NCI-H774 (cell line): ENCODE measurements around the gene CTBP1.
A peak's percentile ranks its signal among the peaks of the same experiment; 100 is the strongest.
"Not testable (repeated sequence)": the region's sequence is repeated elsewhere in the genome, so short reads cannot be mapped to it uniquely, and the experiment has no call there.

Source experiments
- DNase-seq: peaks from one replicate; lab custom pipeline; 2025; lab: John Stamatoyannopoulos, UW

The CTBP1 gene

GRCh38 chr4:1248245-1249147 is at the start of gene CTBP1:
Gene CTBP1 (minus strand): TSS chr4:1249130. CDS start chr4:1241331, 7,799 bp downstream.
- peak; percentile 84 for DNase-seq

GRCh38 chr4:1298461-1298860 is 49.5 kb upstream of the CTBP1 start:
- no peak for DNase-seq

DNA sequence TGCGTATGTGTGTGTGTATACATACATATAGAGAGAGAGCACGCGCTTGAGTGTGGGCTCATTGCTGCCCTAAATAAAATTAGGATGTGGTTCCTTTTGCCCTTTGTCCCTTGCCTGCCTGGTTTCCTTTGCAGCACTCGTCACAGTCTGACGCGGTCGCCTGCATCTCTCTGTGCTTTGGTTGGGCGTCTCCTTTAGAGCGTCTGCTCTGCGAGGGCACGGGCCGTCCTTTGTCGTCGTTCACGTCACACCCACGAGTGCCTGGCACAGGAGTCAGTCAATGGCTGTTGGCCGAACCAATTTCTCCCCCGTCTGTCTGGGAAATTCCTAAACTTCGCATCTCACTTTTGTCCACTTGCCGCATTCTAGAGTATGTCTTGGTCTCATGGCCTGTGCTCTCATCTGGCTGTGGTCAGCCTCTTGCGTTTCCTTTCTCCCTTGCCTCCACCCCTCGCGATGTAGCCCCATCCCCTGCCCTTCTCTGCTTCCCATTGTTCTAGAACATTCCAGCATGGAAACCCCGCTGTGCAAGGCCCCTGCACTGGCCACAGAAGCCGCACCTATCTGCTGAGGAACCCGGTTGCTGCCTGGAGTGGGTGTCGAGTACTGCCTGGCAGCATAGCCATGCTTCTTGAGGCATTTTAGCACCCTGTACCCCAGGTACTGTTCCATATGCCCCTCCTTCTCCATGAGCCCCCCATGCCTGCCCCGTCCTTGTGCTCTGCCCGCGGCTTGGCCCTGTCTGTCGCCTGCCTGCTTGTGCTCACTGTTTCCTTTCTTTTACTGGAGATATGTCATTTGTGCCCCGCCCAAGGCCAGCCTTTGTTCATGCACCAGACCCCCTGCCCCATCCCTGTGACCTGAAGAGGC is 48.8 kb upstream of the CTBP1 start:
- no peak for DNase-seq

DNA sequence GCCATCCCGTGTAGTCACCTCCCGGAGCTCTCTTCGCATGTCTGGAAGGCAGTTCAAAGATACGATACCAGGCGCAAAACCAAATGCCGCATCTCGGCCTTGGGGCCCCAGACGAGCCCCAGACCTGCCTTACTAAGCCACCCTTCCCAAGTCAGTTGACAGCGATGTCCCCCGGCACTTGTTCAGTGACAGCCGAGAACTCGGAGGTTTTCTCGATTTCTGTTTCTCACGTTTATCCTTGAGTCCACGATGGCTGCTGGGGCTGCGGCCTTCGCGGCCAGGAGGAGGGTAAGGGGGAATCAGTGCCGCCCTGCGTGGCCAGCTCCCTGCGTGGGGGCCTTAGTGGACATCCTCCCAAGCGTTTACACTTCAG is 48.1 kb upstream of the CTBP1 start:
- DNase-seq = no peak

GRCh38 chr4:1296324-1297022 is 47.5 kb upstream of the CTBP1 start:
- DNase-seq = no peak

DNA sequence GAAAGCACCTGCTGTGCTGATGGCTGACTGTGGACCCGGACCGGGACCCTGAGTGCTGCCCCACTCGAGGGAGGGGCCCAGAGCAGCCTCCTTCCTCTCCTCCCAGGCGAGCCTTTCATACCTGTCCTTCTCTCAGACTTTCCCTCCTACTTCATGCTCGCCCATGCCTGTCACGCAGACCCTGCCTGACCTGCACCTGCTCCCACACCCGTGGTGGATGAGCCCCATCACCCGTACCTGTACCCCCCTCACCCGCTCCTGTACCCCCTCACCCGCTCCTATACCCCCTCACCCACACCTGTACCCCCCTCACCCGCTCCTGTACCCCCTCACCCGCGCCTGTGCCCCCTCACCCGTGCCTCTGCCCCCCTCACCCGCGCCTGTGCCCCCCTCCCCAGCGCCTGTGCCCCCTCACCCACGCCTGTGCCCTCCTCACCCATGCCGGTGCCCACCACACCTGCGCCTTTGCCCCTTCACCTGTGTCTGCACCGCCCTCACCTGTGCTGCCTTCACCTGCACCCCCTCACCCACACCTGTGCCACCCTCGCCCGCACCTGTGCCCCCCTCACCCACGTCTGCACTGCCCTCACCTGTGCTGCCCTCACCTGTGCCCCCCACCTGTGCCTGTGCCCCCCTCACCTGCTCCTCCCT is 46.6 kb upstream of the CTBP1 start:
- no peak for DNase-seq

DNA sequence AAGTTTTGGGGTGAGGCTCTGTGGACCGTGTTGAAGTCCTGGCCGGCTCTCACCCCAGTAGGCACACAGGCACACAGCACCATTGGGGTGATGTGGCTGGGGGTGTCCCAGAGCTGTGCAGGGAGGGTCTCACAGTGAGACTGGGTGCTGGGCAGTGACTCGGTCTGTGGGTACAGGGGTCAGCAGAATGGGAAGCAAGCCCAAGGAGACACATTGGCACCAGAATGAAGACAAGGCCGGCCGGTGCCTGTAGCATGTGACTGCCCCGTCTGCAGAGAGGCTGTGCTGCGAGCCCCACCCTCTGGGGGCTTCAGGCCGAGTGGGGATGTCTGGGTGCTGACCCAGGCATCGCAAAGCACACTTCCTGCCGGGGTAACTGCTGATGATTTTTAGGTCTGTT is 46.0 kb upstream of the CTBP1 start:
- DNase-seq = no peak

DNA sequence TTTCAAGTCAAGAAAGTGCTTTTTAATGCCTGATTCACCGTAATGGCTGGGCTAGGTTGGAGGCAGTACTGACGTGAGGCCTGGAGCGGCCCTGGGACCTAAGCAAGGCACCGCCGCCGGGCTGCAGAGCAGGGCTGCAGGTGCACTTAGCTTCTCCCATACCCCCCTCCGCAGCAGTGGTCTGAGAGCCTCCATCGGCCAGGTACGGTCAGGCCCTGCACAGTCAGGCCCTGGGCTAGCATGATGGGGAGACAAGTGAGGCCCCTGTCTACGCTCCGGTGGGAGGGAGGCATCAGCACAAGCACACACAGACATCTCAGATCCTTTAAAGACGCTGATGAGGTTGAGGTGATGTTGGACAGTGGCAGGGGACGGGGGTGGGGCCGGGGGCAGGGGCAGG is 45.5 kb upstream of the CTBP1 start:
- DNase-seq = no peak

- no peak for DNase-seq
These were observed 45.1 kb upstream of the CTBP1 start for GRCh38 chr4:1293991-1294390.

DNA sequence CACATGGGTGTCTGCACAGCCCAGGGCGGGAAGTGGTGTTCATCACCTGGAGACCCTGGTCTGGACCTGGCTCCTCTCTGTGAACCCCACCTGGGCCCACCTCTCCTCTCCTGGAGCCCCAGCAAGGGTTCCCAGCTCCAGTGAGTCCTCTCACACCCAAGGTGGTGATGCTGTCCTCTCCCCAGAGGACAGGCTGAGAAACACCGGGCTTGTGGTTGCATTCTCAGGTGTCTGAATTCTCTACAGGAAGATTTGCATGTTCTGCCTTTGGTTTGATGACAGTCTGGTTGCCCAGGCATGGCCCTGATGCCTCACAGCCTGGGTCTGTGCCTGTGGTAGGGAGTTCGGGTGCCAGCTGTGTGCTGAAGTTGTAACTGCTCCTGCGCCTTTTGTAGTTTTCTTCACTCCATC is 44.6 kb upstream of the CTBP1 start:
- no peak for DNase-seq

DNA sequence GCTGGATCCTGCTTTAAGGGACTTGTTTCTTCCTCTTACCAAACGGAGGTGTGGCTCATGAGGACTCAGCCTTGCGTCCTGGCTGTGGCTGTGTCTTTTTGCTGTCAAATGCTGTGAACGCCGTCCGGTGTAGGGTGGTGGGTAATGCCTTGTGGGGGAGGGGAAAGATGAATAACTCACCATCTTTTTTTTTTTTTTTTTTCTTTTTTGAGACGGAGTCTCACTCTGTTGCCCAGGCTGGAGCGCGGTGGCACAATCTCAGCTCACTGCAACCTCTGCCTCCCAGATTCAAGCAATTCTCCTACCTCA is 43.7 kb upstream of the CTBP1 start:
- not testable (repeated sequence) for DNase-seq

GRCh38 chr4:1291996-1292702 is 43.2 kb upstream of the CTBP1 start:
- DNase-seq = no peak

- DNase-seq = no peak
These were observed 42.2 kb upstream of the CTBP1 start for GRCh38 chr4:1291091-1291490.

GRCh38 chr4:1290165-1290977 is 41.4 kb upstream of the CTBP1 start:
- no peak for DNase-seq

GRCh38 chr4:1289207-1290164 is 40.6 kb upstream of the CTBP1 start, which contains the start of gene MAEA:
Gene MAEA (plus strand): TSS chr4:1289891. CDS start chr4:1289914, 23 bp downstream.
- DNase-seq = peak; percentile 94

- no peak for DNase-seq
These were observed 39.9 kb upstream of the CTBP1 start for GRCh38 chr4:1288786-1289185.

GRCh38 chr4:1285790-1286553 is 37.0 kb upstream of the CTBP1 start:
- no peak for DNase-seq

DNA sequence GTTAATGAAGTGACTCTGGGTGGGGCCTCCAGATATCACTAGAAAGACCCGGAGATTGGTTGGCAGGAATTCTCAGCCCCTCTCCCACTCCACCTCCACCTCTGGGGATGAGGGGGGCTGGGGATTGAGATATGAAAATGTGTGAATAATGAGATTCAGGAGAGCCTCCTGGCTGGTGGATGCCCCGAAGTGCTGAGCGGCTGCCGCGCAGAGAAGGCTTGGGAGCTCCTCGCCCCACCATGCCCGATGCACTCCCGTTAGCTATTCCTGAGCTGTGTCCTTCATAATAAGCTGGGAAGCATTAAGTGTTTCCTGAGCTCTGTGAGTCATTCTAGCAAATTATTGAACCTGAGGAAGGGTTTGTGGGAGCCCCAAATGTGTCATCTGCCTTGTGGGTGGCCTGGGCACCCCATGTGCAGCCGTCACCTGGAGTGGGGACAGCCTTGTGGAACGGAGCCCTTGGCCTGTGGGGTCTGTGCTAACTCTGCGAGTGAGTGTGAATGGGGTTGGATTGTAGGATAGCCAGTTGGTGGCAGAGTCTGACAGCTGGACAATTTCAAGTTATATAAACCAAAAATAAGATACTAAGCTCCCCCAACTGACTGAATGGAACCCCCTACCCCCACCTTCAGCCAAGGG is 36.3 kb upstream of the CTBP1 start:
- no peak for DNase-seq
